Liver (tissue), 9 donors: ENCODE results near the gene DOCK1. TPM values are rescaled to one million over a fixed set of nuclear protein-coding genes. Genes with fewer than 3 reads are reported as not detected.

ENCODE experiments used
- DNase-seq: peaks from one replicate; pipeline ENCODE4 v3.0.0-alpha.2; 2017; ENCODE audit warnings: low spot score
- H3K27ac ChIP-seq, 2 donors: one replicate each; pipeline ENCODE4 v1.7.0; 2013; ENCODE audit warnings: inconsistent platforms in 2 of 2, low read length in 2 of 2, control low read depth in 1 of 2, low read depth in 1 of 2, mild to moderate bottlenecking in 1 of 2
- H3K27me3 ChIP-seq, 4 donors: one replicate each; pipeline versions ENCODE4 v1.6.1 to v1.7.0; 2013; ENCODE audit warnings: low read length in 3 of 4, inconsistent platforms in 1 of 4, mild to moderate bottlenecking in 1 of 4, moderate library complexity in 1 of 4; ENCODE audit not compliant: control insufficient read depth in 4 of 4, insufficient read depth in 4 of 4
- H3K36me3 ChIP-seq, 4 donors: one replicate each; pipeline versions ENCODE4 v1.6.1 to v1.7.0; 2013; ENCODE audit warnings: low read length in 3 of 4, mild to moderate bottlenecking in 3 of 4, low read depth in 1 of 4, moderate library complexity in 1 of 4; ENCODE audit not compliant: control insufficient read depth in 4 of 4, insufficient read depth in 3 of 4
- H3K4me1 ChIP-seq, 4 donors: one replicate each; pipeline versions ENCODE4 v1.6.1 to v1.7.0; 2013; ENCODE audit warnings: low read length in 3 of 4, mild to moderate bottlenecking in 3 of 4, moderate library complexity in 1 of 4; ENCODE audit not compliant: control insufficient read depth in 4 of 4, insufficient read depth in 4 of 4
- H3K4me3 ChIP-seq, 3 donors: one replicate each; pipeline versions ENCODE4 v1.6.1 to v1.7.0; 2013; ENCODE audit warnings: low read length in 3 of 3, control low read depth in 1 of 3, low read depth in 1 of 3, mild to moderate bottlenecking in 1 of 3
- H3K9ac ChIP-seq, 2 donors: one replicate each; pipeline ENCODE4 v1.7.0; 2013; ENCODE audit warnings: low read length in 2 of 2, mild to moderate bottlenecking in 2 of 2, moderate library complexity in 2 of 2, control low read depth in 1 of 2, low read depth in 1 of 2
- H3K9me3 ChIP-seq, 4 donors: one replicate each; pipeline versions ENCODE4 v1.6.1 to v1.7.0; 2013; ENCODE audit warnings: low read length in 3 of 4; ENCODE audit not compliant: control insufficient read depth in 4 of 4
- CTCF ChIP-seq: fragments of 150-350 bp; IDR thresholded peaks from 2 replicates; pipeline ENCODE4 v1.5.1; 2017; ENCODE audit warnings: improper control_type of control experiment, low read depth, low read length; ENCODE audit not compliant: missing input control
- EGR1 ChIP-seq, 2 donors: IDR thresholded peaks; 2 replicates each; pipeline ENCODE4 v1.6.1; 2016 to 2018; ENCODE audit warnings: antibody characterized with exemption in 2 of 2, low read depth in 2 of 2
- FOXA2 ChIP-seq: IDR thresholded peaks from 2 replicates; pipeline ENCODE4 v1.6.1; 2016; ENCODE audit warnings: antibody characterized with exemption
- GABPA ChIP-seq, 2 donors: IDR thresholded peaks in 1 of 2; conservative IDR thresholded peaks in 1 of 2; 2 replicates each; pipeline ENCODE4 v1.6.1; 2016; ENCODE audit warnings: antibody characterized with exemption in 2 of 2, mild to moderate bottlenecking in 1 of 2, moderate library complexity in 1 of 2
- HNF4A ChIP-seq, 2 donors: conservative IDR thresholded peaks; 2 replicates each; pipeline ENCODE4 v1.6.1; 2016; ENCODE audit warnings: antibody characterized with exemption in 2 of 2, mild to moderate bottlenecking in 2 of 2
- HNF4G ChIP-seq: IDR thresholded peaks from 2 replicates; pipeline ENCODE4 v1.6.1; 2016; ENCODE audit warnings: antibody characterized with exemption
- JUND ChIP-seq, 2 donors: IDR thresholded peaks; 2 replicates each; pipeline ENCODE4 v1.6.1; 2016; ENCODE audit warnings: antibody characterized with exemption in 2 of 2
- RAD21 ChIP-seq, 2 donors: IDR thresholded peaks; 2 replicates each; pipeline ENCODE4 v1.6.1; 2016; ENCODE audit warnings: antibody characterized with exemption in 2 of 2, mild to moderate bottlenecking in 2 of 2
- REST ChIP-seq: IDR thresholded peaks from 2 replicates; pipeline ENCODE4 v1.6.1; 2016; ENCODE audit warnings: antibody characterized with exemption, mild to moderate bottlenecking
- RXRA ChIP-seq, 2 donors: IDR thresholded peaks; 2 replicates each; pipeline ENCODE4 v1.6.1; 2017 to 2018; ENCODE audit warnings: antibody characterized with exemption in 2 of 2, mild to moderate bottlenecking in 1 of 2
- SP1 ChIP-seq: IDR thresholded peaks from 2 replicates; pipeline ENCODE4 v1.6.1; 2018; ENCODE audit warnings: antibody characterized with exemption, mild to moderate bottlenecking
- TAF1 ChIP-seq: conservative IDR thresholded peaks from 2 replicates; pipeline ENCODE4 v1.6.1; 2016; ENCODE audit warnings: antibody characterized with exemption, mild to moderate bottlenecking
- YY1 ChIP-seq: IDR thresholded peaks from 2 replicates; pipeline ENCODE4 v1.6.1; 2016; ENCODE audit warnings: antibody characterized with exemption, mild to moderate bottlenecking
- WGBS: extraction: QIAGEN DNeasy Blood & Tissue Kit; methylation state at CpG from one replicate; pipeline ENCODE4 v1.1.7; 2013; 5-methylcytosine and 5-hydroxymethylcytosine counted together
- polyA plus RNA-seq, 2 donors: library from polyadenylated mRNA; stranded (reverse) in 1 of 2; unstranded in 1 of 2; fragments of 200-250 nt in 1 of 2; fragments of >200 nt in 1 of 2; fragmentation: Nextera tagmentation in 1 of 2; extraction: Ambion mirVana in 1 of 2; gene quantifications; one replicate each; pipeline versions ENCODE4 v1.2.1 to v1.2.3, GENCODE V29; 2013 to 2015
- total RNA-seq, 2 donors: library from RNA; depleted of rRNA; stranded (reverse); fragments of >200 nt; gene quantifications; one replicate each; pipeline ENCODE4 v1.2.3, GENCODE V29; 2014
- TF ChIP-seq, protein P1 (sequence below): IDR thresholded peaks from 2 replicates; pipeline ENCODE4 v1.6.1; 2016; ENCODE audit warnings: antibody characterized with exemption
- TF ChIP-seq, protein P2 (sequence below): IDR thresholded peaks from 2 replicates; pipeline ENCODE4 v1.6.1; 2016; ENCODE audit warnings: antibody characterized with exemption
- TF ChIP-seq, protein P3 (sequence below): IDR thresholded peaks from 2 replicates; pipeline ENCODE4 v1.6.1; 2016; ENCODE audit warnings: antibody characterized with exemption
- donor health status: healthy.
- donor health status: healthy.
- donor health status: healthy.
- donor health status: healthy.
- donor health status: healthy.

The DOCK1 gene
- total and polyA plus RNA-seq, 4 donors, result 3.8 to 28.8 (median 9.1) TPM

- peaks cover 0 to 3% (median 0%) of the 10 kb centered on the region in 4 donors for H3K36me3 ChIP-seq
- DNase-seq, result no peak
- no peak for TF ChIP-seq RAD21 (IDR thresholded peaks at IDR 0.05)
- TF ChIP-seq EGR1 (IDR thresholded peaks at IDR 0.05; ENCODE audit: low read depth in 2 of 2), result no peak
- TF ChIP-seq, protein P1, sequence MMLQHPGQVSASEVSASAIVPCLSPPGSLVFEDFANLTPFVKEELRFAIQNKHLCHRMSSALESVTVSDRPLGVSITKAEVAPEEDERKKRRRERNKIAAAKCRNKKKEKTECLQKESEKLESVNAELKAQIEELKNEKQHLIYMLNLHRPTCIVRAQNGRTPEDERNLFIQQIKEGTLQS, result no peak
- no peak for TF ChIP-seq GABPA (IDR thresholded peaks at IDR 0.05 in 1 of 2, conservative IDR thresholded peaks at IDR 0.05 in 1 of 2)
- TF ChIP-seq HNF4A (conservative IDR thresholded peaks at IDR 0.05), result no peak
- no peak for TF ChIP-seq SP1
- no peak for TF ChIP-seq JUND (IDR thresholded peaks at IDR 0.05)
- no peak for TF ChIP-seq FOXA2
These were observed 21.3 kb downstream of the DOCK1 start for GRCh38 chr10:126926568-126926967.

GRCh38 chr10:126927799-126928198 is 22.6 kb downstream of the DOCK1 start:
- Histone ChIP-seq H3K27ac (no peak overlapping the region), H3K4me1 (peaks cover 9 to 22% (median 15%) of the 10 kb centered on the region in 4 donors), H3K27me3 (no peaks in the 10 kb centered on the region), H3K36me3 (peaks cover 0 to 3% (median 0%) of the 10 kb centered on the region in 4 donors), H3K9ac (no peak overlapping the region), H3K4me3 (no peak overlapping the region), H3K9me3 (no peaks in the 10 kb centered on the region)
- DNase-seq, result no peak
- TF ChIP-seq, protein P1, result no peak
- TF ChIP-seq CTCF, result no peak
- 97% methylated on average over 13 of the region's 13 CpGs for WGBS

More at GRCh38 chr10:126926568-126926967, 21.3 kb downstream of the DOCK1 start:
- H3K4me1 ChIP-seq, result peaks cover 9 to 20% (median 12%) of the 10 kb centered on the region in 4 donors
- 93% methylated on average over 8 of the region's 8 CpGs for WGBS
- no peak overlapping the region for H3K4me3 ChIP-seq
- no peak overlapping the region for H3K27ac ChIP-seq
- no peaks in the 10 kb centered on the region for H3K9me3 ChIP-seq
- H3K9ac ChIP-seq, result no peak overlapping the region
- H3K27me3 ChIP-seq, result no peaks in the 10 kb centered on the region

DNA sequence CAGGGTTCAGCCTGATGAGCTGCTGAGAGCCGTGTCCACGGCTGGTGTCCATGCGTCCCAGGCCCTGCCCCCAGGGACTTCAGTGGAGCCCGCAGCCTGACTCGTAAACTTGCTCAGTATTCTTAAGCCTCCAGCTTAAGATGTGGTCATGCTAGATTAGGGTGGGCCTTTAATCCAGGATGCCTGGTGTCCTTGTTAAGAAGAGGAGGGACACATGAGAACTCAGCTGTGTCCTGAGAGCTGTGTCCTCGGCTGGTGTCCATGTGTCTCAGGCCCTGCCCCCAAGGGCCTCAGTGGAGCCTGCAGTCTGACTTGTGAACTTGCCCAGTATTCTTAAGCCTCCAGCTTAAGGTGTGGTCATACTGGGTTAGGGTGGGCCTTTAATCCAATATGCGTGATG is 23.0 kb downstream of the DOCK1 start:
- H3K9me3 ChIP-seq, result no peaks in the 10 kb centered on the region
- H3K4me1 ChIP-seq, result peaks cover 9 to 22% (median 15%) of the 10 kb centered on the region in 4 donors
- no peak overlapping the region for H3K9ac ChIP-seq
- WGBS, result 98% methylated on average over 7 of the region's 7 CpGs
- no peak for DNase-seq
- no peak overlapping the region for H3K27ac ChIP-seq
- H3K27me3 ChIP-seq, result no peaks in the 10 kb centered on the region
- peaks cover 0 to 3% (median 0%) of the 10 kb centered on the region in 4 donors for H3K36me3 ChIP-seq
- H3K4me3 ChIP-seq, result no peak overlapping the region
- TF ChIP-seq REST, result no peak
- TF ChIP-seq, protein P2, sequence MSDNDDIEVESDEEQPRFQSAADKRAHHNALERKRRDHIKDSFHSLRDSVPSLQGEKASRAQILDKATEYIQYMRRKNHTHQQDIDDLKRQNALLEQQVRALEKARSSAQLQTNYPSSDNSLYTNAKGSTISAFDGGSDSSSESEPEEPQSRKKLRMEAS, result no peak
- TF ChIP-seq RAD21 (IDR thresholded peaks at IDR 0.05), result no peak
- TF ChIP-seq, protein P1, result no peak
- TF ChIP-seq CTCF, result no peak
- TF ChIP-seq RXRA (IDR thresholded peaks at IDR 0.05), result no peak
- no peak for TF ChIP-seq JUND (IDR thresholded peaks at IDR 0.05)
- TF ChIP-seq GABPA (IDR thresholded peaks at IDR 0.05 in 1 of 2, conservative IDR thresholded peaks at IDR 0.05 in 1 of 2), result no peak
- no peak for TF ChIP-seq TAF1
- TF ChIP-seq YY1, result no peak
- TF ChIP-seq HNF4G, result no peak
- TF ChIP-seq HNF4A (conservative IDR thresholded peaks at IDR 0.05), result no peak
- TF ChIP-seq, protein P3, sequence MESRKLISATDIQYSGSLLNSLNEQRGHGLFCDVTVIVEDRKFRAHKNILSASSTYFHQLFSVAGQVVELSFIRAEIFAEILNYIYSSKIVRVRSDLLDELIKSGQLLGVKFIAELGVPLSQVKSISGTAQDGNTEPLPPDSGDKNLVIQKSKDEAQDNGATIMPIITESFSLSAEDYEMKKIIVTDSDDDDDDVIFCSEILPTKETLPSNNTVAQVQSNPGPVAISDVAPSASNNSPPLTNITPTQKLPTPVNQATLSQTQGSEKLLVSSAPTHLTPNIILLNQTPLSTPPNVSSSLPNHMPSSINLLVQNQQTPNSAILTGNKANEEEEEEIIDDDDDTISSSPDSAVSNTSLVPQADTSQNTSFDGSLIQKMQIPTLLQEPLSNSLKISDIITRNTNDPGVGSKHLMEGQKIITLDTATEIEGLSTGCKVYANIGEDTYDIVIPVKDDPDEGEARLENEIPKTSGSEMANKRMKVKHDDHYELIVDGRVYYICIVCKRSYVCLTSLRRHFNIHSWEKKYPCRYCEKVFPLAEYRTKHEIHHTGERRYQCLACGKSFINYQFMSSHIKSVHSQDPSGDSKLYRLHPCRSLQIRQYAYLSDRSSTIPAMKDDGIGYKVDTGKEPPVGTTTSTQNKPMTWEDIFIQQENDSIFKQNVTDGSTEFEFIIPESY, result no peak
